HepG2 (cell line): Measurements from ENCODE around the gene ACTR6. TPM values are rescaled to one million over a fixed set of nuclear protein-coding genes. Genes with fewer than 3 reads are reported as not detected.

Experiments used
- ADNP ChIP-seq: sonication (generic); formaldehyde crosslinking; IDR thresholded peaks from 2 replicates; pipeline ENCODE4 v1.4.0; 2020; ENCODE audit warnings: missing genetic modification reagents
- DNMT3B ChIP-seq: conservative IDR thresholded peaks from 2 replicates; pipeline ENCODE4 v1.6.1; 2016; ENCODE audit warnings: missing biosample characterization, control low read depth
- GMEB1 ChIP-seq: sonication (generic); formaldehyde crosslinking; IDR thresholded peaks from 2 replicates; pipeline ENCODE4 v1.5.1; 2020; ENCODE audit warnings: missing genetic modification reagents, mild to moderate bottlenecking, borderline replicate concordance
- JUN ChIP-seq: sonication (generic); formaldehyde crosslinking; IDR thresholded peaks from 2 replicates; pipeline ENCODE4 v1.4.0; 2020; ENCODE audit warnings: mild to moderate bottlenecking, missing genetic modification reagents
- KLF6 ChIP-seq: IDR thresholded peaks from 2 replicates; pipeline ENCODE4 v1.8.0; 2016; ENCODE audit warnings: missing biosample characterization, missing genetic modification reagents
- MIXL1 ChIP-seq: IDR thresholded peaks from 2 replicates; pipeline ENCODE4 v1.6.1; 2016
- MTF2 ChIP-seq: sonication (generic); formaldehyde crosslinking; IDR thresholded peaks from 2 replicates; pipeline ENCODE4 v1.5.0; 2020; ENCODE audit warnings: missing genetic modification reagents, borderline replicate concordance
- NFKB2 ChIP-seq: sonication (generic); formaldehyde crosslinking; IDR thresholded peaks from 2 replicates; pipeline ENCODE4 v1.4.0; 2020; ENCODE audit warnings: missing genetic modification reagents, borderline replicate concordance
- PHF8 ChIP-seq: sonication (generic); formaldehyde crosslinking; IDR thresholded peaks from 2 replicates; pipeline ENCODE4 v1.5.0; 2020; ENCODE audit warnings: missing genetic modification reagents
- REST ChIP-seq, 2 experiments: IDR thresholded peaks; 2 replicates each; pipeline ENCODE4 v1.6.1; 2011 to 2012; ENCODE audit warnings: low read length in 2 of 2, borderline replicate concordance in 1 of 2, low read depth in 1 of 2, mild to moderate bottlenecking in 1 of 2, moderate library complexity in 1 of 2
- SP140L ChIP-seq: sonication (generic); formaldehyde crosslinking; IDR thresholded peaks from 2 replicates; pipeline ENCODE4 v1.4.0; 2020; ENCODE audit warnings: missing genetic modification reagents, borderline replicate concordance
- STAG1 ChIP-seq: sonication (generic); formaldehyde crosslinking; IDR thresholded peaks from 2 replicates; pipeline ENCODE4 v1.4.0; 2020; ENCODE audit warnings: missing genetic modification reagents
- ZEB1 ChIP-seq: IDR thresholded peaks from 2 replicates; pipeline ENCODE4 v1.6.1; 2012; ENCODE audit warnings: mild to moderate bottlenecking, low read depth, inconsistent platforms; ENCODE audit not compliant: insufficient replicate concordance
- ZNF740 ChIP-seq: sonication (generic); formaldehyde crosslinking; IDR thresholded peaks from 2 replicates; pipeline ENCODE4 v1.4.0; 2020; ENCODE audit warnings: missing genetic modification reagents
- polyA plus RNA-seq, 8 experiments: library from polyadenylated mRNA; depleted of rRNA in 3 of 8; stranded (reverse) in 7 of 8; unstranded in 1 of 8; fragments of >200 nt; fragmentation: Illumina TruSeq in 4 of 8; extraction: Trizol in 4 of 8; gene quantifications; 2 replicates each; pipeline versions ENCODE4 v1.2.1 to v1.2.3, GENCODE V29; 2011 to 2016; ENCODE audit warnings: low read depth in 4 of 8, missing spikeins in 1 of 8, mixed read lengths in 1 of 8; ENCODE audit not compliant: insufficient read depth in 1 of 8
- total RNA-seq, 5 experiments: library from RNA; depleted of rRNA; stranded (reverse); fragments of >200 nt; fragmentation: Illumina TruSeq; extraction: Trizol; gene quantifications; 2 replicates each; pipeline ENCODE4 v1.2.3, GENCODE V29; 2016; ENCODE audit warnings: low read depth in 1 of 5
- TF ChIP-seq, protein P1 (sequence below): IDR thresholded peaks from 2 replicates; pipeline ENCODE4 v1.6.1; 2016
- TF ChIP-seq, protein P2 (sequence below), 2 experiments: sonication (generic) in 1 of 2; formaldehyde crosslinking in 1 of 2; IDR thresholded peaks; 2 replicates each; pipeline versions ENCODE4 v1.5.1 to v1.6.1; 2011 to 2020; ENCODE audit warnings: borderline replicate concordance in 1 of 2, low read depth in 1 of 2, low read length in 1 of 2, mild to moderate bottlenecking in 1 of 2, missing genetic modification reagents in 1 of 2, moderate library complexity in 1 of 2

The ACTR6 gene
- total and polyA plus RNA-seq, 2 of the 13 experiments (the other 11 are each of a cell fraction or from before 2014, with no cell fraction given): 12.9 to 22.4 TPM

DNA sequence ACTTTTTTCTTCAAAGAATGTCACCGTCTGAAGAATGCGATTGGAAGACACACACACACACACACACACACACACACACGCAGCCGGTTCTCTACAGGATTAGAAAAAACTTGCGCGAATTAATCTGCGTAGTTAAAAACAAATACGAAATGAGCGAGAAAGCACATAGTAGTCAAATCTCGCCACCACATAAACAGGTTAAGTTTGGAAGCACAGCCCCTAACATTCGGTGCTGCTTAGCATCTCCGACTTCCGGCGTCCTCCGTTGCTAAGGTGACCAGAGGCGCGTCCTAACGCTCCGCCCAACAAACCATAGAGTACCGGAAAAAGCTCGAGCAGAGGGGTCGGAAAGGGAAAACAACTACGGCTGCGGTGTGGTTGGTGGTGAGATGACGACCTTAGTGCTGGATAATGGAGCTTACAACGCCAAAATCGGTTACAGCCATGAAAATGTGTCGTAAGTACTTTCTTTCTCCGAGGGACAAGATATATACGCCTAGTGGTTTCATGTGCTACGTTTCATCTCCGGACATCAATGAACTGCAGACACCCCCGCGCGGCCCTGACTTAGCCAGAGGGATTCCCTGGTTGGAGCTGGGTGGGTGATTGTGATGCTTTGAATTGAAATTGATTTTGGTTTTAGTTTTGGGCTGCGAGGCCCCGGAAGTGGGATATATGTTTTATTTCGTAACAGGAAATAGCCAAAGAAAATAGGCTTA is at the start of gene ACTR6 (continued):
- TF ChIP-seq GMEB1 (CRISPR knock-in tag) (peak; percentile 60; the same call in 1 of the 2 replicates), REST (IDR thresholded peaks at IDR 0.05; ENCODE audit: borderline replicate concordance in 1 of 2, low read depth in 1 of 2, low read length in 2 of 2) (peak in 1 of 2 experiments; percentile 44; a peak in 1 of 4 replicates), ZNF740 (no peak), ADNP (CRISPR knock-in tag) (no peak), STAG1 (no peak; the same call in 1 of the 2 replicates), MIXL1 (CRISPR knock-in tag) (no peak), NFKB2 (no peak), JUN (CRISPR knock-in tag) (no peak), ZEB1 (no peak), SP140L (CRISPR knock-in tag) (no peak), DNMT3B (0 out of 2 replicates have a peak, but pooled peaks have one; percentile 54), MTF2 (CRISPR knock-in tag) (no peak), PHF8 (peak; percentile 86), KLF6 (CRISPR knock-in tag) (no peak; the same call in 1 of the 2 replicates)
- TF ChIP-seq, protein P1, sequence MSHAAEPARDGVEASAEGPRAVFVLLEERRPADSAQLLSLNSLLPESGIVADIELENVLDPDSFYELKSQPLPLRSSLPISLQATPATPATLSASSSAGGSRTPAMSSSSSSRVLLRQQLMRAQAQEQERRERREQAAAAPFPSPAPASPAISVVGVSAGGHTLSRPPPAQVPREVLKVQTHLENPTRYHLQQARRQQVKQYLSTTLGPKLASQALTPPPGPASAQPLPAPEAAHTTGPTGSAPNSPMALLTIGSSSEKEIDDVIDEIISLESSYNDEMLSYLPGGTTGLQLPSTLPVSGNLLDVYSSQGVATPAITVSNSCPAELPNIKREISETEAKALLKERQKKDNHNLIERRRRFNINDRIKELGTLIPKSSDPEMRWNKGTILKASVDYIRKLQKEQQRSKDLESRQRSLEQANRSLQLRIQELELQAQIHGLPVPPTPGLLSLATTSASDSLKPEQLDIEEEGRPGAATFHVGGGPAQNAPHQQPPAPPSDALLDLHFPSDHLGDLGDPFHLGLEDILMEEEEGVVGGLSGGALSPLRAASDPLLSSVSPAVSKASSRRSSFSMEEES (CRISPR knock-in tag): peak; percentile 59; the same call in 1 of the 2 replicates
- TF ChIP-seq, protein P2, sequence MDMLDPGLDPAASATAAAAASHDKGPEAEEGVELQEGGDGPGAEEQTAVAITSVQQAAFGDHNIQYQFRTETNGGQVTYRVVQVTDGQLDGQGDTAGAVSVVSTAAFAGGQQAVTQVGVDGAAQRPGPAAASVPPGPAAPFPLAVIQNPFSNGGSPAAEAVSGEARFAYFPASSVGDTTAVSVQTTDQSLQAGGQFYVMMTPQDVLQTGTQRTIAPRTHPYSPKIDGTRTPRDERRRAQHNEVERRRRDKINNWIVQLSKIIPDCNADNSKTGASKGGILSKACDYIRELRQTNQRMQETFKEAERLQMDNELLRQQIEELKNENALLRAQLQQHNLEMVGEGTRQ (IDR thresholded peaks at IDR 0.05; ENCODE audit: low read depth, low read length): no peak
- TF ChIP-seq, protein P2 (CRISPR knock-in tag; IDR thresholded peaks at IDR 0.05; ENCODE audit: borderline replicate concordance): no peak
